Measurements from ENCODE around the gene ABLIM1. TPM values are rescaled to one million over a fixed set of nuclear protein-coding genes. Genes with fewer than 3 reads are reported as not detected.

ABLIM1 gene
- total RNA-seq, 1 donor from 2014 or later = 76.9 TPM

DNA sequence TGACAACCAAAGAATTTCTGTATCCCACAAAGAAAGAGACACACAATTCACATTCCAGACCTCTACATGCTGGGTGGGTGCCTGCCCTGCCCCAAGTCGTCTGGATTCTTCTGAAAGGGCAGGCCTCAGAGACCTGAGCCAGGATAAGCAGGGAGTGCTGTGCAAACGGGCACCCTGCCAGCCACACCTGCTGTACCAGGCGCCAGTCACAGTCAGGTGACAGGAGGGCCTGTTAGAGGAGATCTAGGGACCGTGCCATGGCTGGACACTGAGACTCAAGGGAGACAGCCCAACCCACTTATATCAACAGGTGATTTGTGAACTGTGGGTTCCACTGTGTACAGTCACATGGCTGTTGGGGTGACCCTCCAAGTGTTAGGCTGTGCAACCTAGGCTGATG lies 150.6 kb downstream of the ABLIM1 start:
- Mint-ChIP-seq H3K9me3 (no peaks in the 10 kb centered on the region), H3K27ac (no peak overlapping the region), H3K4me3 (no peak overlapping the region), H3K36me3 (ENCODE audit: low read depth) (peaks cover 26% of the 10 kb centered on the region), H3K27me3 (no peaks in the 10 kb centered on the region), H3K4me1 (peaks cover 68% of the 10 kb centered on the region)
- DNase-seq = no peak
- intact Hi-C loops (cut with micrococcal nuclease) = no loop called here
- no peak for ATAC-seq (ENCODE audit: low read depth)
- ChIA-PET POLR2A (interaction anchor here (1.2 to 1.5 kb wide), 2 partner anchors 8 to 19 kb away, joined by 3 to 5 read pairs; no protein-coding TSS in a partner anchor), CTCF (interaction anchor here (1.1 kb wide), 1 partner anchor 42 kb away, joined by 6 read pairs; no protein-coding TSS in a partner anchor)
- no peak for TF ChIP-seq CTCF (IDR thresholded peaks at IDR 0.05)

GRCh38 chr10:114506871-114507385 lies 151.1 kb downstream of the ABLIM1 start:
- Mint-ChIP-seq H3K27ac (peak overlapping the region; percentile 56), H3K4me3 (no peak overlapping the region), H3K9me3 (no peaks in the 10 kb centered on the region), H3K27me3 (no peaks in the 10 kb centered on the region), H3K4me1 (peaks cover 67% of the 10 kb centered on the region), H3K36me3 (ENCODE audit: low read depth) (peaks cover 24% of the 10 kb centered on the region)
- intact Hi-C loops (cut with micrococcal nuclease) = no loop called here
- DNase-seq = no peak
- no peak for ATAC-seq (ENCODE audit: low read depth)
- ChIA-PET CTCF (interaction anchor here (1.1 kb wide), 2 partner anchors 17 to 43 kb away, joined by 5 to 6 read pairs; no protein-coding TSS in a partner anchor), POLR2A (interaction anchor here (1.0 to 1.5 kb wide), 4 partner anchors 9 to 19 kb away, joined by 3 to 5 read pairs (median 4); no protein-coding TSS in a partner anchor)
- no peak for TF ChIP-seq CTCF (IDR thresholded peaks at IDR 0.05)

- intact Hi-C loops (cut with micrococcal nuclease) = loop anchor here (1.0 kb wide), 1 partner anchor 11 kb away; no protein-coding TSS in a partner anchor
- Mint-ChIP-seq H3K4me3 (no peak overlapping the region), H3K27me3 (no peaks in the 10 kb centered on the region), H3K4me1 (peaks cover 78% of the 10 kb centered on the region), H3K27ac (peak overlapping the region; percentile 6), H3K9me3 (no peaks in the 10 kb centered on the region), H3K36me3 (ENCODE audit: low read depth) (peaks cover 19% of the 10 kb centered on the region)
- ChIA-PET CTCF (interaction anchor here (1.0 to 2.7 kb wide), 3 partner anchors 19 to 34 kb away, joined by 3 to 8 read pairs (median 4); no protein-coding TSS in a partner anchor), POLR2A (interaction anchor here (1.0 to 1.1 kb wide), 2 partner anchors 21 to 22 kb away, joined by 5 to 6 read pairs; no protein-coding TSS in a partner anchor)
- TF ChIP-seq CTCF (IDR thresholded peaks at IDR 0.05) = no peak
- ATAC-seq (ENCODE audit: low read depth) (no peak), DNase-seq (no peak)
Measured at GRCh38 chr10:114504769-114505579, 153.1 kb downstream of the ABLIM1 start.

GRCh38 chr10:114502074-114502473 lies 156.0 kb downstream of the ABLIM1 start:
- ChIA-PET CTCF (interaction anchor here (1.4 to 2.7 kb wide), 4 partner anchors 15 to 31 kb away, joined by 3 to 8 read pairs (median 4); no protein-coding TSS in a partner anchor), POLR2A (interaction anchor here (10.4 kb wide), 1 partner anchor 22 kb away, joined by 268 read pairs; no protein-coding TSS in a partner anchor)
- H3K27ac Mint-ChIP-seq = peak overlapping the region; percentile 81
- no peak for ATAC-seq (ENCODE audit: low read depth)
- H3K9me3 Mint-ChIP-seq = no peaks in the 10 kb centered on the region
- H3K27me3 Mint-ChIP-seq = no peaks in the 10 kb centered on the region
- no peak for DNase-seq
- peaks cover 86% of the 10 kb centered on the region for H3K4me1 Mint-ChIP-seq
- TF ChIP-seq CTCF (IDR thresholded peaks at IDR 0.05) = no peak
- peaks cover 9% of the 10 kb centered on the region for H3K36me3 Mint-ChIP-seq (ENCODE audit: low read depth)
- no peak overlapping the region for H3K4me3 Mint-ChIP-seq
- intact Hi-C loops (cut with micrococcal nuclease) = no loop called here

DNA sequence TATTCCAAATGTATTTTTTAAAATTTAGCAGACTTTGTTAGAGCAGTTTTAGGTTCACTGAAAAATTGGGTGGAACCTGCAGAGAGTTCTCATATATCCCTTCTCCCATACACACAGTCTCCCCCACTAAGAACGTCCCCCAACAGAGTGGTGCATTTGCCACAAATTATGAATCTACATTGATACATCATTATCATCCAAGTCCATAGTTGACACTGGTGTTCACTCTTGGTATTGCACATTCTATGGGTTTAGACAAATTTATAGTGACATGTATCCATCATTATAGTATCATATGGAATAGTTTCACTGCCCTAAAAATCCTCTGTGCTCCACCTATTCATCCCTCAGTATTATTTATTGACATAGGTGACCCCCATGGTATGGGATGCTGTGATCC lies 156.4 kb downstream of the ABLIM1 start:
- DNase-seq (no peak), ATAC-seq (ENCODE audit: low read depth) (no peak)
- TF ChIP-seq CTCF (IDR thresholded peaks at IDR 0.05) = no peak
- ChIA-PET CTCF (interaction anchor here (1.4 to 1.9 kb wide), 2 partner anchors 15 to 25 kb away, joined by 3 to 4 read pairs; no protein-coding TSS in a partner anchor), POLR2A (interaction anchor here (10.4 kb wide), 1 partner anchor 23 kb away, joined by 268 read pairs; no protein-coding TSS in a partner anchor)
- Mint-ChIP-seq H3K27me3 (no peaks in the 10 kb centered on the region), H3K27ac (peak overlapping the region; percentile 81), H3K4me1 (peaks cover 86% of the 10 kb centered on the region), H3K9me3 (no peaks in the 10 kb centered on the region), H3K4me3 (no peak overlapping the region), H3K36me3 (ENCODE audit: low read depth) (peaks cover 8% of the 10 kb centered on the region)
- intact Hi-C loops (cut with micrococcal nuclease) = no loop called here
